H1 (cell line): ENCODE measurements around the gene SLC24A3. TPM values are rescaled to one million over a fixed set of nuclear protein-coding genes. Genes with fewer than 3 reads are reported as not detected.

ENCODE experiments used
- FOSL1 ChIP-seq: IDR thresholded peaks from 2 replicates; pipeline ENCODE4 v1.6.1; 2011; ENCODE audit warnings: mild to moderate bottlenecking, low read depth, low read length, moderate library complexity; ENCODE audit not compliant: insufficient read depth
- HDAC2 ChIP-seq, 2 experiments: fragments of 300-600 bp in 1 of 2; sonication (generic) in 1 of 2; IDR thresholded peaks; 2 replicates each; pipeline ENCODE4 v1.6.1; 2011 to 2012; ENCODE audit warnings: low read depth in 2 of 2, low read length in 2 of 2, mild to moderate bottlenecking in 2 of 2, moderate library complexity in 2 of 2, borderline replicate concordance in 1 of 2, inconsistent platforms in 1 of 2
- SIRT6 ChIP-seq: IDR thresholded peaks from one replicate; pipeline ENCODE4 v1.7.1; 2012; ENCODE audit warnings: low read length, inconsistent platforms
- TAF7 ChIP-seq: optimal IDR thresholded peaks from 2 replicates; pipeline ENCODE3; 2011; ENCODE audit warnings: low read depth, mild to moderate bottlenecking, inconsistent platforms, low read length, moderate library complexity, borderline replicate concordance
- polyA plus RNA-seq, 7 experiments: library from polyadenylated mRNA; depleted of rRNA in 3 of 7; stranded (reverse) in 5 of 7; unstranded in 2 of 7; fragments of >200 nt in 5 of 7; fragments of 200-250 nt in 2 of 7; gene quantifications; 1 replicate in 5 of 7; 2 replicates in 1 of 7; 4 replicates in 1 of 7; pipeline versions ENCODE4 v1.2.1 to v1.2.3, GENCODE V29; 2011 to 2013; ENCODE audit warnings: missing spikeins in 2 of 7, mixed read lengths in 2 of 7
- total RNA-seq: library from RNA; stranded (reverse); fragmentation: NEBNext Ultra II Directional; extraction: Animal tissue kit (Norgen Biotek cat#: 25700); gene quantifications from 2 replicates; pipeline ENCODE4 v1.2.1, GENCODE V29; 2021

SLC24A3 gene
- total and polyA plus RNA-seq, 2 of the 8 experiments (the other 6 are each of a cell fraction or from before 2014, with no cell fraction given) = 4.5 to 6.3 TPM

GRCh38 chr20:19435316-19435715 is 222.9 kb downstream of the SLC24A3 start (continued):
- TF ChIP-seq HDAC2 (IDR thresholded peaks at IDR 0.05; ENCODE audit: borderline replicate concordance in 1 of 2, low read depth in 2 of 2, low read length in 2 of 2) (no peak), SIRT6 (no peak), FOSL1 (no peak), TAF7 (no peak)
- TF ChIP-seq, all 59 proteins: peak for 0
